GM13976 (cell line): ENCODE measurements around the gene GABBR2.

Experiments
- DNase-seq: peaks from one replicate; pipeline ENCODE4 v3.0.0; 2012; ENCODE audit warnings: low spot score
- CTCF ChIP-seq: IDR thresholded peaks from 2 replicates; pipeline ENCODE4 v1.5.1; 2012; ENCODE audit warnings: borderline replicate concordance, mild to moderate bottlenecking; ENCODE audit not compliant: insufficient read depth; ENCODE audit errors: extremely low read depth, missing control alignments, control extremely low read depth
- in situ Hi-C: fragments of 300-500 bp; cut with MboI; formaldehyde crosslinking; loops from one replicate; pipeline ENCODE4 v1.12.0; 2022; ENCODE audit warnings: low sequenced_read_pairs, mixed read lengths, inconsistent platforms; ENCODE audit not compliant: unreplicated experiment

The GABBR2 gene

GRCh38 chr9:98532147-98532546 is 176.6 kb downstream of the GABBR2 start:
- in situ Hi-C loops = loop anchor here (25.0 kb wide), 1 partner anchor 230 kb away; no protein-coding TSS in a partner anchor

GRCh38 chr9:98530806-98531386 is 177.8 kb downstream of the GABBR2 start:
- no peak for DNase-seq
- TF ChIP-seq CTCF = no peak
- in situ Hi-C loops = loop anchor here (25.0 kb wide), 1 partner anchor 231 kb away; no protein-coding TSS in a partner anchor

More at GRCh38 chr9:98532147-98532546, 176.6 kb downstream of the GABBR2 start:
- TF ChIP-seq CTCF = no peak
- DNase-seq = no peak

GRCh38 chr9:98530275-98530674 is 178.5 kb downstream of the GABBR2 start:
- TF ChIP-seq CTCF = no peak
- no peak for DNase-seq
- in situ Hi-C loops = loop anchor here (25.0 kb wide), 1 partner anchor 232 kb away; no protein-coding TSS in a partner anchor

GRCh38 chr9:98529841-98530240 is 178.9 kb downstream of the GABBR2 start:
- no peak for TF ChIP-seq CTCF
- DNase-seq = no peak
- in situ Hi-C loops = loop anchor here (25.0 kb wide), 1 partner anchor 232 kb away; no protein-coding TSS in a partner anchor

GRCh38 chr9:98523231-98523901 is 185.4 kb downstream of the GABBR2 start:
- DNase-seq = no peak
- in situ Hi-C loops = no loop called here
- no peak for TF ChIP-seq CTCF

- in situ Hi-C loops = no loop called here
- TF ChIP-seq CTCF = no peak
- DNase-seq = no peak
These were observed 186.2 kb downstream of the GABBR2 start for GRCh38 chr9:98522487-98522886.

GRCh38 chr9:98521141-98521540 is 187.6 kb downstream of the GABBR2 start:
- no peak for TF ChIP-seq CTCF
- in situ Hi-C loops = no loop called here
- no peak for DNase-seq
